HCT116 (cell line): ENCODE results near the gene IL11. TPM values are rescaled to one million over a fixed set of nuclear protein-coding genes. Genes with fewer than 3 reads are reported as not detected.

ENCODE experiments used
- ATAC-seq: fragments of 200-7000 bp; cut with Tn5 transposase; 2 replicates; pipeline ENCODE4 v1.9.1; 2020; ENCODE audit warnings: mild to moderate bottlenecking, moderate library complexity
- BruUV-seq: library from RNA; stranded (reverse); fragments of 400-500 nt; replicated peaks from 2 replicates; lab custom pipeline; 2021; lab: Mats Ljungman, UMichigan
- CTCF ChIA-PET: fragments of 300-600 bp; sonication (Branson Sonifier 250); formaldehyde crosslinking; loops from one replicate; lab custom pipeline; 2021; ENCODE audit warnings: antibody characterized with exemption; lab: Charles Lee
- POLR2A ChIA-PET: fragments of 300-600, 350-600 bp; sonication (Branson Sonifier 250); formaldehyde crosslinking; loops from one replicate; lab custom pipeline; 2021; ENCODE audit warnings: antibody characterized with exemption; lab: Charles Lee
- RAD21 ChIA-PET, 2 experiments: fragments of 300-600 bp; sonication (Branson Sonifier 250); formaldehyde crosslinking; loops; one replicate each; lab custom pipeline; 2023; ENCODE audit warnings: low total read pairs in 2 of 2; ENCODE audit not compliant: uncharacterized antibody in 2 of 2, unreplicated experiment in 2 of 2, low non-redundant PET in 1 of 2; lab: Charles Lee
- DNase-seq: peaks from one replicate; pipeline ENCODE4 v3.0.0-alpha.2; 2010; ENCODE audit warnings: low read depth, low spot score
- H2AFZ ChIP-seq: fragments of 200-600 bp; shearing (Covaris generic), sonication (generic); 2 replicates; pipeline ENCODE4 v1.6.1; 2017; ENCODE audit warnings: low read depth, mixed run types, mixed read lengths, antibody characterized with exemption, low read length; ENCODE audit not compliant: poor library complexity, severe bottlenecking
- H3K27ac ChIP-seq: 2 replicates; pipeline ENCODE4 v1.5.1; 2012; ENCODE audit warnings: low read depth, low read length
- H3K27me3 ChIP-seq: fragments of 200-600 bp; sonication (generic); 2 replicates; pipeline ENCODE4 v1.6.1; 2016; ENCODE audit warnings: mixed run types, low read length, mixed read lengths; ENCODE audit not compliant: insufficient read depth
- H3K36me3 ChIP-seq, 2 experiments: fragments of 200-500 bp in 1 of 2; fragments of 200-600 bp in 1 of 2; sonication (Bioruptor generic) in 1 of 2; sonication (generic) in 1 of 2; 2 replicates each; pipeline versions ENCODE4 v1.5.1 to v1.6.1; 2014 to 2016; ENCODE audit warnings: low read length in 2 of 2, inconsistent platforms in 1 of 2, mixed read lengths in 1 of 2, mixed run types in 1 of 2; ENCODE audit not compliant: insufficient read depth in 2 of 2, control insufficient read depth in 1 of 2
- H3K4me1 ChIP-seq, 2 experiments: fragments of 200-600 bp in 1 of 2; sonication (generic) in 1 of 2; 2 replicates each; pipeline versions ENCODE4 v1.5.1 to v1.6.1; 2012 to 2017; ENCODE audit warnings: low read length in 2 of 2, inconsistent platforms in 1 of 2, mild to moderate bottlenecking in 1 of 2, mixed read lengths in 1 of 2, mixed run types in 1 of 2, moderate library complexity in 1 of 2; ENCODE audit not compliant: insufficient read depth in 2 of 2, control insufficient read depth in 1 of 2
- H3K4me2 ChIP-seq: fragments of 200-600 bp; sonication (generic); 2 replicates; pipeline ENCODE4 v1.6.1; 2017; ENCODE audit warnings: mixed run types, low read length, mixed read lengths
- H3K4me3 ChIP-seq, 2 experiments: fragments of 200-600 bp in 1 of 2; sonication (generic) in 1 of 2; replicated peaks in 1 of 2; 2 replicates each; pipeline ENCODE4 v1.5.1; 2011 to 2016; ENCODE audit warnings: low read length in 2 of 2, control low read depth in 1 of 2, low read depth in 1 of 2, mild to moderate bottlenecking in 1 of 2, mixed read lengths in 1 of 2, mixed run types in 1 of 2
- H3K79me2 ChIP-seq: fragments of 200-600 bp; sonication (generic); 2 replicates; pipeline ENCODE4 v1.6.1; 2017; ENCODE audit warnings: mild to moderate bottlenecking, mixed run types, low read length, moderate library complexity, mixed read lengths; ENCODE audit not compliant: insufficient read depth
- H3K9ac ChIP-seq: fragments of 200-600 bp; sonication (generic); 2 replicates; pipeline ENCODE4 v1.6.1; 2016; ENCODE audit warnings: low read length, mixed read lengths
- H3K9me2 ChIP-seq: fragments of 200-600 bp; sonication (generic), shearing (Covaris generic); 2 replicates; pipeline ENCODE4 v1.6.1; 2017; ENCODE audit warnings: mixed run types, mild to moderate bottlenecking, moderate library complexity; ENCODE audit not compliant: insufficient read depth
- H3K9me3 ChIP-seq, 2 experiments: fragments of 200-500 bp in 1 of 2; fragments of 200-600 bp in 1 of 2; sonication (Bioruptor generic) in 1 of 2; sonication (generic) in 1 of 2; 2 replicates each; pipeline ENCODE4 v1.6.1; 2014 to 2017; ENCODE audit warnings: low read length in 2 of 2, mixed read lengths in 2 of 2, inconsistent platforms in 1 of 2, low read depth in 1 of 2, mild to moderate bottlenecking in 1 of 2, mixed run types in 1 of 2, moderate library complexity in 1 of 2; ENCODE audit not compliant: control insufficient read depth in 1 of 2, insufficient read depth in 1 of 2
- H4K20me1 ChIP-seq: fragments of 200-600 bp; sonication (generic), shearing (Covaris generic); 2 replicates; pipeline ENCODE4 v1.6.1; 2017; ENCODE audit warnings: mixed run types, mild to moderate bottlenecking, moderate library complexity; ENCODE audit not compliant: insufficient read depth
- POLR2AphosphoS5 ChIP-seq: IDR thresholded peaks from 2 replicates; pipeline ENCODE4 v1.6.1; 2011; ENCODE audit warnings: mild to moderate bottlenecking, low read depth, low read length, moderate library complexity
- intact Hi-C: fragments of 100-400 bp; cut with micrococcal nuclease; formaldehyde crosslinking; loops from 2 replicates; pipeline ENCODE4 v1.10.0; 2022
- total RNA-seq: library from RNA; stranded (reverse); gene quantifications from one replicate; pipeline ENCODE4 v1.2.1, GENCODE V29; 2021; ENCODE audit not compliant: unreplicated experiment
- TF ChIP-seq, protein P1 (sequence below): IDR thresholded peaks from 2 replicates; pipeline ENCODE4 v1.6.1; 2012
- TF ChIP-seq, protein P2 (sequence below): IDR thresholded peaks from 2 replicates; pipeline ENCODE4 v1.6.1; 2012; ENCODE audit warnings: low read depth

The IL11 gene
- total RNA-seq, 1 experiment from 2014 or later: 2.8 TPM

DNA sequence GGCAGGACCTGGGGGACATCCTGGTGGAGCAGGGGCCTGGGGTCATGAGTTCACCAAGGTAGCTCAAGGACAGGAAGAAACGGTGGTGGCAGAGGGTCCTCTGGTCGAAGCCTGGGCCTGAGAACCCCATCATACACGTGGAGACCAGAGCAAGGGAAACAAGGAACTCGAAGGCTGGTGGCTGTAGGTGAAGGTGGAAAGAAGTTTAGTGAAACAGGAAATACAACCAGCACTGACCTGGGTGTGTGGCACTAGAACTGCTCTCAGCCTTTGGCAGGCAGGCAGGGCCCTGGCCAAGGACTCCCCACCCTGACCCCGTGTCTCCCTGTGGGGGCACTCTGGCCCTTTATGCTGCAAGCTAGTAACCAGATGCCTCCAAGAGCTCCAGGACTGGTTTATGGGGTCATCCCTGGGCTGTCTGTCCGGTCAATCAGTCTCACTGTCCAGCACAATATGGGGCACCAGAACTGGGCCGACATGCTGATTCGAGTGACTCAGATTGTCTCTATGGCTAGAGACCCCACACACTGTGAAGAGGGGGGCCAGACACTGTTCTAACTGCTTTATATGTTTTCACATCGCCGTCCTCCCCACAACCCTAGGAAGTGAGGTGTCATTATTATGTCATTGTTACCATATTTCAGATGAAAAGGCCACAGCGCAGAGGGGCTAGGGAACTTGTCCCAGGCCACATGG lies 19.5 kb downstream of the IL11 start:
- Histone ChIP-seq H3K4me1 (peaks cover 5 to 44% of the 10 kb centered on the region in 2 experiments; a peak in 3 of 4 replicates), H3K79me2 (no peaks in the 10 kb centered on the region), H3K9ac (no peak overlapping the region), H3K36me3 (no peaks in the 10 kb centered on the region; a peak in 1 of 4 replicates), H3K9me3 (no peaks in the 10 kb centered on the region), H2AFZ (no peak overlapping the region), H3K9me2 (no peaks in the 10 kb centered on the region), H3K4me3 (no peak overlapping the region), H3K4me2 (no peak overlapping the region), H3K27me3 (no peaks in the 10 kb centered on the region), H3K27ac (no peak overlapping the region), H4K20me1 (no peaks in the 10 kb centered on the region)
- BruUV-seq: no TSS peak
- TF ChIP-seq POLR2AphosphoS5: no peak
- TF ChIP-seq, protein P1, sequence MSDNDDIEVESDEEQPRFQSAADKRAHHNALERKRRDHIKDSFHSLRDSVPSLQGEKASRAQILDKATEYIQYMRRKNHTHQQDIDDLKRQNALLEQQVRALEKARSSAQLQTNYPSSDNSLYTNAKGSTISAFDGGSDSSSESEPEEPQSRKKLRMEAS: no peak
- TF ChIP-seq, protein P2, sequence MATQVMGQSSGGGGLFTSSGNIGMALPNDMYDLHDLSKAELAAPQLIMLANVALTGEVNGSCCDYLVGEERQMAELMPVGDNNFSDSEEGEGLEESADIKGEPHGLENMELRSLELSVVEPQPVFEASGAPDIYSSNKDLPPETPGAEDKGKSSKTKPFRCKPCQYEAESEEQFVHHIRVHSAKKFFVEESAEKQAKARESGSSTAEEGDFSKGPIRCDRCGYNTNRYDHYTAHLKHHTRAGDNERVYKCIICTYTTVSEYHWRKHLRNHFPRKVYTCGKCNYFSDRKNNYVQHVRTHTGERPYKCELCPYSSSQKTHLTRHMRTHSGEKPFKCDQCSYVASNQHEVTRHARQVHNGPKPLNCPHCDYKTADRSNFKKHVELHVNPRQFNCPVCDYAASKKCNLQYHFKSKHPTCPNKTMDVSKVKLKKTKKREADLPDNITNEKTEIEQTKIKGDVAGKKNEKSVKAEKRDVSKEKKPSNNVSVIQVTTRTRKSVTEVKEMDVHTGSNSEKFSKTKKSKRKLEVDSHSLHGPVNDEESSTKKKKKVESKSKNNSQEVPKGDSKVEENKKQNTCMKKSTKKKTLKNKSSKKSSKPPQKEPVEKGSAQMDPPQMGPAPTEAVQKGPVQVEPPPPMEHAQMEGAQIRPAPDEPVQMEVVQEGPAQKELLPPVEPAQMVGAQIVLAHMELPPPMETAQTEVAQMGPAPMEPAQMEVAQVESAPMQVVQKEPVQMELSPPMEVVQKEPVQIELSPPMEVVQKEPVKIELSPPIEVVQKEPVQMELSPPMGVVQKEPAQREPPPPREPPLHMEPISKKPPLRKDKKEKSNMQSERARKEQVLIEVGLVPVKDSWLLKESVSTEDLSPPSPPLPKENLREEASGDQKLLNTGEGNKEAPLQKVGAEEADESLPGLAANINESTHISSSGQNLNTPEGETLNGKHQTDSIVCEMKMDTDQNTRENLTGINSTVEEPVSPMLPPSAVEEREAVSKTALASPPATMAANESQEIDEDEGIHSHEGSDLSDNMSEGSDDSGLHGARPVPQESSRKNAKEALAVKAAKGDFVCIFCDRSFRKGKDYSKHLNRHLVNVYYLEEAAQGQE: no peak
- RAD21 ChIA-PET: no interaction called here
- DNase-seq (no peak), ATAC-seq (no peak)
- CTCF ChIA-PET: interaction anchor here (0.9 kb wide), 1 partner anchor 10 kb away, joined by 3 read pairs; no protein-coding TSS in a partner anchor
- POLR2A ChIA-PET: interaction anchor here (1.3 to 3.8 kb wide), 2 partner anchors 12 to 37 kb away, joined by 4 to 18 read pairs; partner anchors contain the start of gene KMT5C
- intact Hi-C loops: no loop called here
